IMR-90 (cell line): ENCODE results near the gene SLC22A12.

Source experiments
- BHLHE40 ChIP-seq: fragments of 150-350 bp; IDR thresholded peaks from 2 replicates; pipeline ENCODE4 v1.6.1; 2016; ENCODE audit warnings: mild to moderate bottlenecking, low read depth, low read length
- CEBPB ChIP-seq: IDR thresholded peaks from 2 replicates; pipeline ENCODE4 v1.6.1; 2012; ENCODE audit warnings: low read depth, low read length, improper control_type of control experiment
- CHD1 ChIP-seq: IDR thresholded peaks from 2 replicates; pipeline ENCODE4 v1.6.1; 2012; ENCODE audit warnings: low read depth, low read length, improper control_type of control experiment
- FOS ChIP-seq: fragments of 150-350 bp; IDR thresholded peaks from 2 replicates; pipeline ENCODE4 v1.6.1; 2016; ENCODE audit warnings: low read depth, low read length
- MAFK ChIP-seq: IDR thresholded peaks from 2 replicates; pipeline ENCODE4 v1.6.1; 2012; ENCODE audit warnings: low read depth, low read length, improper control_type of control experiment
- MXI1 ChIP-seq: IDR thresholded peaks from 2 replicates; pipeline ENCODE4 v1.6.1; 2012; ENCODE audit warnings: low read depth, mild to moderate bottlenecking, low read length, moderate library complexity, borderline replicate concordance
- POLR2A ChIP-seq: IDR thresholded peaks from 2 replicates; pipeline ENCODE4 v1.6.1; 2012; ENCODE audit warnings: mild to moderate bottlenecking, low read depth, low read length
- RAD21 ChIP-seq: IDR thresholded peaks from 2 replicates; pipeline ENCODE4 v1.6.1; 2012; ENCODE audit warnings: low read length, improper control_type of control experiment
- RCOR1 ChIP-seq: IDR thresholded peaks from 2 replicates; pipeline ENCODE4 v1.6.1; 2012; ENCODE audit warnings: mild to moderate bottlenecking, low read length, improper control_type of control experiment; ENCODE audit not compliant: insufficient replicate concordance
- RFX5 ChIP-seq: IDR thresholded peaks from 2 replicates; pipeline ENCODE4 v1.8.0; 2012; ENCODE audit warnings: low read depth, mild to moderate bottlenecking, low read length, moderate library complexity
- TF ChIP-seq, protein P1 (sequence below): fragments of 150-350 bp; IDR thresholded peaks from 2 replicates; pipeline ENCODE4 v1.6.1; 2017; ENCODE audit warnings: mild to moderate bottlenecking, antibody characterized with exemption, low read length, low read depth
- TF ChIP-seq, protein P2 (sequence below): conservative IDR thresholded peaks from 2 replicates; pipeline ENCODE4 v1.5.1; 2012; ENCODE audit warnings: mild to moderate bottlenecking, low read depth, low read length, improper control_type of control experiment
- TF ChIP-seq, protein P3 (sequence below): fragments of 150-350 bp; IDR thresholded peaks from 2 replicates; pipeline ENCODE4 v1.6.1; 2016; ENCODE audit warnings: low read depth, mild to moderate bottlenecking, low read length, moderate library complexity, borderline replicate concordance

DNA sequence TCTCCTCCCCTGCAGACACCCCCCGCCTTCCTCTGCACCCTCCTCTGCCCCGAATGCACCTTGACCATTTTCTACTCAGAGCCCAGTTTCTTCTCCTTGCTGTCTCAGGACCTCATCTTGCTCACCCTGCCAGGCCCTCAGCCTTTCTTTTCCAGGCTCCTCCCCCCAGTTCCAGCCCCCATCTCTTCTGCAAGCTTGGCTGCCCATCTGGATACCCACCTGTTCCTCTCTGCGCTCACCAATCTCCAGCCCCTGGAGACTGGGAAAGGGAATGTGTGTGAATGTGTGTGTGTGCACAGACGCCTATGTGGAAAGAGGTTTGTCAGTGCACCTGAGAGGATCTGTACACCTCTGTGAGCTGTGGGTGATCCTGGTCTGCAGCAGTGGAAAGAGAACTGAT, 36.4 kb downstream of the SLC22A12 start:
- TF ChIP-seq POLR2A (no peak), FOS (no peak), RCOR1 (no peak), CEBPB (no peak), MXI1 (no peak), CHD1 (no peak), RFX5 (no peak), MAFK (no peak), BHLHE40 (no peak), RAD21 (no peak)
- TF ChIP-seq, protein P1, sequence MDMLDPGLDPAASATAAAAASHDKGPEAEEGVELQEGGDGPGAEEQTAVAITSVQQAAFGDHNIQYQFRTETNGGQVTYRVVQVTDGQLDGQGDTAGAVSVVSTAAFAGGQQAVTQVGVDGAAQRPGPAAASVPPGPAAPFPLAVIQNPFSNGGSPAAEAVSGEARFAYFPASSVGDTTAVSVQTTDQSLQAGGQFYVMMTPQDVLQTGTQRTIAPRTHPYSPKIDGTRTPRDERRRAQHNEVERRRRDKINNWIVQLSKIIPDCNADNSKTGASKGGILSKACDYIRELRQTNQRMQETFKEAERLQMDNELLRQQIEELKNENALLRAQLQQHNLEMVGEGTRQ, result no peak
- TF ChIP-seq, protein P2, sequence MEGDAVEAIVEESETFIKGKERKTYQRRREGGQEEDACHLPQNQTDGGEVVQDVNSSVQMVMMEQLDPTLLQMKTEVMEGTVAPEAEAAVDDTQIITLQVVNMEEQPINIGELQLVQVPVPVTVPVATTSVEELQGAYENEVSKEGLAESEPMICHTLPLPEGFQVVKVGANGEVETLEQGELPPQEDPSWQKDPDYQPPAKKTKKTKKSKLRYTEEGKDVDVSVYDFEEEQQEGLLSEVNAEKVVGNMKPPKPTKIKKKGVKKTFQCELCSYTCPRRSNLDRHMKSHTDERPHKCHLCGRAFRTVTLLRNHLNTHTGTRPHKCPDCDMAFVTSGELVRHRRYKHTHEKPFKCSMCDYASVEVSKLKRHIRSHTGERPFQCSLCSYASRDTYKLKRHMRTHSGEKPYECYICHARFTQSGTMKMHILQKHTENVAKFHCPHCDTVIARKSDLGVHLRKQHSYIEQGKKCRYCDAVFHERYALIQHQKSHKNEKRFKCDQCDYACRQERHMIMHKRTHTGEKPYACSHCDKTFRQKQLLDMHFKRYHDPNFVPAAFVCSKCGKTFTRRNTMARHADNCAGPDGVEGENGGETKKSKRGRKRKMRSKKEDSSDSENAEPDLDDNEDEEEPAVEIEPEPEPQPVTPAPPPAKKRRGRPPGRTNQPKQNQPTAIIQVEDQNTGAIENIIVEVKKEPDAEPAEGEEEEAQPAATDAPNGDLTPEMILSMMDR, result no peak
- TF ChIP-seq, protein P3, sequence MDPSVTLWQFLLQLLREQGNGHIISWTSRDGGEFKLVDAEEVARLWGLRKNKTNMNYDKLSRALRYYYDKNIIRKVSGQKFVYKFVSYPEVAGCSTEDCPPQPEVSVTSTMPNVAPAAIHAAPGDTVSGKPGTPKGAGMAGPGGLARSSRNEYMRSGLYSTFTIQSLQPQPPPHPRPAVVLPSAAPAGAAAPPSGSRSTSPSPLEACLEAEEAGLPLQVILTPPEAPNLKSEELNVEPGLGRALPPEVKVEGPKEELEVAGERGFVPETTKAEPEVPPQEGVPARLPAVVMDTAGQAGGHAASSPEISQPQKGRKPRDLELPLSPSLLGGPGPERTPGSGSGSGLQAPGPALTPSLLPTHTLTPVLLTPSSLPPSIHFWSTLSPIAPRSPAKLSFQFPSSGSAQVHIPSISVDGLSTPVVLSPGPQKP, result no peak
